Amniotic stem cell (primary cell): Measurements from ENCODE around the gene DHPS.
A peak's percentile ranks its signal among the peaks of the same experiment; 100 is the strongest.

Experiments used
- DNase-seq: peaks from one replicate; lab custom pipeline; 2025; lab: John Stamatoyannopoulos, UW

Gene DHPS

DNA sequence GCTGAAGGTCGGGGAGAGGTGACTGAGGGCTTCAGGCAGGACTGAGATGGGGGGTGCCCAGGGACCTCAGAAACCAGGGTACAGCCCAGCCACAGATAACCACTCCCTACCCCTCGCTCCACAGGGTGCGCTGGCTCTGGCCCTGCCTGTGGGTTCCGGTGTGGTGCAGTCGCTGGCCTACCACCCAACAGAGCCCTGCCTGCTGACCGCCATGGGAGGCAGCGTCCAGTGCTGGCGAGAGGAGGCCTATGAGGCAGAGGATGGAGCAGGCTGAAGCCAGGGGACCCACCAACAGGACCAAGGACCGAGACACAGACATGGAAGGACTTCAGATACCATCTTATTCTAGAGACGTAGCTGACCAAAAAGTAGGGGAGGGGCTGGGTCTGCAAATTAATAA, 6.3 kb downstream of the DHPS start:
- no peak for DNase-seq

DNA sequence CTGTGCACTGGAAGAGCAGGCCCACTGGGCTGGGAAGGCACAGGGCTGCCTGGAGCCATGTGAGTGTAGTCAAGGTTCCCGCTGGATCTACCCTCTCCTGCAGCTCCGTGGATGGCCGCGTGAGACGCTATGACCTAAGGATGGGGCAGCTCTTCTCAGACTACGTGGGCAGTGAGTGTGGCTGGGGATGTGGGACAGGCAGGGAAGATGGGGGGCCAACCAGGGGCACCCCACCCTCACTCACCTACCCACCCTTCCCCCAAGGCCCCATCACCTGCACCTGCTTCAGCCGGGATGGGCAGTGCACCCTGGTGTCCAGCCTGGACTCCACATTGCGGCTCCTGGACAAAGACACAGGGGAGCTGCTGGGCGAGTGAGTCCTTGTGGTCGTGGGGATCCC, 8.9 kb downstream of the DHPS start:
- no peak for DNase-seq

DNA sequence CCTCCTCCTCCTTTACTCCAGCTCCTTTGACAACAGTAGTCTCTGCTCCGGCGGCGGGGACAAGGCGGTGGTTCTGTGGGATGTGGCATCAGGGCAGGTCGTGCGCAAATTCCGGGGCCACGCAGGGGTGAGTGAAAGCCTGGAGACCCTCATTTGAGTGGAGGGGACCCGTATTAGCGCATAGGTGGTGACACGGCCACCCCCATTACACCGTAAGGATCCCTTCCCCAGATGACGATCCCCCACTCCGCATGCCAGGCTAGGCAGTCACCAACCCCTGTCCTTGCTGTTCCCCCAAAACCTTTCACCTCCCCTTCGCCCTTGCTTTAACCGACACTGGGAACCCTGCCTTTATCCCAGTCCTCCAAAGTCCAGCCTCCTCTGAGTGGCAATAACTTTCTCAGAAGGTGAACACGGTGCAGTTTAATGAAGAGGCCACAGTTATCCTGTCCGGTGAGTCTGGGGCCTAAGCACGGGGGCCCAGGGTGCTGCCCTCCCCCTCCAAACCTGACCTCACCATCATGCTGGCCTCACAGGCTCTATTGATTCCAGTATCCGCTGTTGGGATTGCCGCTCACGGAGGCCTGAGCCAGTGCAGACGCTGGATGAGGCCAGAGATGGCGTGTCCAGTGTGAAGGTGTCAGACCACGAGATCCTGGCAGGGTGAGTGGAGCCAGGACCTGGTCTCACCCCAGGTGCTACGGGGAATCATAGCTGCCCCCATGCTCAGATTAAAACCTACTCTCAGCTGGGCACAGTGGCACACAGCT, 11.3 kb downstream of the DHPS start:
- no peak for DNase-seq

DNA sequence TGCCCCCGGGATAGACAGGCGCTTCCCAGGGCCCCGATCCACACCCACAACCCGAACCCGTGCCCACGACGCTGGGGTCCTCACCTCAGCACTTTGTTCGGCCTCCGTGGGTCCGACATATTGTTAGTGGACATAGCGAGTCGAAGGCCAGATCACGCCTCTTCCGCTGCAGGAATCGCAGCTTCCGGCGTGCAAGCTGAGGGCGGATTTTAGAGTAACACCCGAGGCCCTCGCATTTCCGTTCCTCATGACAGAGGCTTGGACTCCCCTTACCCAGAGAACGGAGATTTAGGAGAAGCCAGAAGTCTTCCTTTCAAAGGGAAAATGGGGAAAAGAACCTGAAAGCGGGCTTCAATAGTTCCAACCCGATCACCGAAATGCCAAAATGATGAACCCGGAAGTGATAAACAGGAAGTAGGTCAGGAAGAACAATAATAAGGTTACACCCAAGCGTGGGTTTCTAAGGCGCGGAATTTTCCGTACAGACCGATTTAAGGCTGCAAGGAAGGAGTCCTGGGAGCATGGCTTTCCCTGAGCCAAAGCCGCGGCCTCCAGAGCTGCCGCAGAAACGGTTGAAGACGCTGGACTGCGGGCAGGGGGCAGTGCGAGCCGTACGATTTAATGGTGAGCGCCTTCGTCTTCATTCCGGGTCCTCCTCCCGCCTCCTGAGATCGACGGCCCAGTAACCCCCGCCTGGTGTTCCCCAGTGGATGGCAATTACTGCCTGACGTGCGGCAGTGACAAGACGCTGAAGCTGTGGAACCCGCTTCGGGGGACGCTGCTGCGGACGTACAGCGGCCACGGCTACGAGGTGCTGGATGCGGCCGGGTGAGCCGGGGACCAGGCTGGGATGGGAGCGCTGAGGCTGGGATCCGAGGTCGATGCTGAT, 12.2 kb downstream of the DHPS start:
- peak; percentile 76 for DNase-seq

DNA sequence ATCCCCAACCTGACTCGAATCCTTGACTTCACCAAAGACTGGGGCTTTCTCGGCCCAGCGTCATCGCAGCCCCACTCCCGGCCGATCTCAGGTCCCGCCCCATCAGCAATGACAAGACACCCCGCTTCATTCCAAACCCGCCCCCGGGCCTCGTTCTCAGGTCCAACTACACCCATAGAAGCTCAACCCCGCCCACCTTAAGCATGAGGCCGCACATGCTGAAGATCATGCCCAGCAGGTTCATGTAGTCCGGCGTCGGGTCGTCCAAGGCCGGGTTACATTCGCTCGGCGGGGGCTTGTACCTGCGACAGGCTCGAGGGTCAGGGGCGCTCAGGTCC, 12.8 kb downstream of the DHPS start:
- peak; percentile 40 for DNase-seq

DNA sequence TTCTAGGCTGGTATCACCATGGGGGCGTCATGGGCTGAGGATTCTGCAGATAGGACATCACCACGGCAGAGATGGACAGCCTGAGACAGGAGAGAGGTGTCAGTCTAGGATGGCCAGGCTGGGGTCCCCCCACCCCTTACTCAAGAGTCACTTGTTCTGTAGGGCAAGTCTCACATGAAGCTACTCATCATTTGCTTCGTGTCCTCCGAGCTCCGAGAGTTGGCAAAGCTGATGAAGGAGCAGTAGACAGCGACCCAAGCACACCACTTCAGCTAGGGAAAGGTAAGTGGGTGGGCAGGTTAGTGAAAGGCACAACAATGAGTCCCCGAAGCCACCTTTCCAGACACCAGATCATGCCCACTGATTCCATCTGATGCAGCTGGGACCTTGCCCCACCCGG, 13.3 kb downstream of the DHPS start:
- no peak for DNase-seq

DNA sequence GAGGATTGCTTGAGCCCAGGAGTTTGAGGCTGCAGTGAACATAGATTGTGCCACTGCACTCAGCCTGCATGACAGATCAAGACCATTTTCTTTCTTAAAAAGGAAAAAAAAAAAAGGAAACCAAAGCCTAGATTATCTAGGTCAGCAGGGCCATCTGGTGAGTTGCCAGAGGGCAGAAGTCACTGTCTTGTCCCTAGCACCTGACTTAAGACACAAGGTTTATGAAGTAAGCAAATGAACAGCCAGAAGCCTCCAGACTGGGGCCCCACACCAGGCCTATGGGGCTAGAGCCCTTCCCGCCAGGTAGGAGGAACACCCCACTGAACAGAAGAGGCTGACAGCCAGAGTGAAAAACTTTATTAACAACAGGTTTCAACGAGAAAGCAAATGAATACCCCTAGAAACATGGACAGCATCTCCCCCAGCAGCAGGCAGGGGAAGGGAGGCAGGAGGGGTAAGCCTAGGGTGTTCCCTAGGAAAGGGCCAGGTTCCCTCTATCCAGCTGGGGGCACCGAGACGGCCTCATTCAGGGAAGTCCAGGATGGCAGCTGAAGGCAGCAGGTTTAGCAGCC, 13.9 kb downstream of the DHPS start:
- no peak for DNase-seq

DNA sequence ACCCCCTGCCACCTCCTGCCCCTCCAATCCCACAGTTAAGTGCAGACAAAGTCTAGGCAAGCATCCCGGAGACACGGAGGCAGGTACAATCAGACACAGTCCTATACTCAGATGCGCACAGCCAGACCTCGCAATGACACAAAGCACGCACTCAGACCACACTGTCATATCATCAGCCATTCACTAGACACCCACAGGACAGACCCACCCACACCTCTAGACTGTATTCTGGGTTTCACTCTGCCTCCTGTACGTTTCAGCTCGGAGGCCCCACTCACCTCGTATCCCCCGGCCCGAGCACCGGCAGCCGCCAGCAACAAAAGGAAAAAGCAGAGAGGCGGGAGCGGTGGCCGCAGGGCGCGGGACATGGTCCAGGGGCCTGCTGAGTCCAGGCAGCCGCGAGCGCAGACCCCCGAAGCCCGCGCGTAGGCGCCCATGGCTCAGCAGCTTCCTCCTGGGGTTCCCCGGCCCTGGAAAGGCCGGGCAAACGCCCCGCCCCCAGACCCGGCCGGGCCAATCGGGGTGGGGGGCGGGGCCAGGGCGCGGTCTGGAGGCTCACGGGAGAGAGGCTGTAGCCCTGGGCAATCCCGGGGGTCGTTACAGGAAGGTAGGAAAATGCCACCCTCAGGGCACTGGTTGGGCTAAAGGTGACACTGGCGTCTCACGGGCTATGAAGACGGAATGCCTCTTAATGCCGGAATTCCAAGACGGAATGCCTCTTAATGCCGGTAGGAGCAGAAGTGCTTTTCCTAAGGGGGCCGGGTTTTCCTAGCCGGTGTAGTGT, 15.2 kb downstream of the DHPS start, which contains the start of the genes MAN2B1 and WDR83:
MAN2B1 (minus strand) TSS at position 478 of the 784 bp plus-strand sequence; CDS start at position 437, 41 bp downstream.
WDR83 (plus strand) TSS at position 543 of the 784 bp plus-strand sequence. CDS start 2,984 bp downstream, outside the sequence.
- peak; percentile 68 for DNase-seq

DNA sequence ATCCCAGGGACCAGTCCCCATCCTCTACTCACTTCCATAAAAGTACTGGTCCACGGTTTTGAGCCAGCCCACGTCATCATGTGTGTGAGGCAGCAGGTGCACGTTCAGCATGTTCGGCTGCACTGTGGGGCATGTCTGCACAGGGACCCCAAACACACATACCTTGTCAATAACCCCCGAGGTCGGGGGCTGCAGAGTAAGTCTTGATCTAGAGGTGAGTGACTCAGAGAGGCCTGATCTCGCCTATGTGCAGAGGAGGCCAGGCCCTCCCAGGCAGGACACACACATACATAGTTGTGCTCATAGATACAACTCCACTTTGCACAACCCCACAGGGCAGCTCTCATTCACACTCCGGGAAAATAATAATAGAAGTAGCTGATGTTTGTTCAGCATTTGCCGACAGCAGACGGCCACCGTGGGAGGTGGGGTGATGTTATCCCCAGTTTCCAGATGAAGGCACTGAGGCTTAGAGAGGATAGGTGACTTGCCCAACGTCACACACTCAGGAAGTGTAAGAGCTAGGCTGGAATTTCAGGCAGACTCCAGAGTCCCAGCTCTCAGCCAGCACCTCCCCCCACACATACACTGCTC, 15.9 kb downstream of the DHPS start:
- no peak for DNase-seq

DNA sequence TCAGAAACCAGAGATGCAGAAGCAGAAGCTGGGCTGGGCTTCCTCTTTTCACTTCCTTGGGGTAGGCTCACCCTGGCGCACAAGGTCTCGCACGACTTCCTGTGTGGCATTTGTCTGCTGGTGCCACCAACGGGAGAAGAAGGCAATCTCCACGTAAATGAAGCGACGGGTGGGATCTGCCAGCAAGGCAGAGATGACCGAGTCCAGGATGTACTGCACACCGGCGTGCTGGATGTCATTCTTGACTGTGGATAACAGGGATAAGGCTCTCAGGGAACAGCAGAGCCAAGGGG, 16.5 kb downstream of the DHPS start:
- no peak for DNase-seq

DNA sequence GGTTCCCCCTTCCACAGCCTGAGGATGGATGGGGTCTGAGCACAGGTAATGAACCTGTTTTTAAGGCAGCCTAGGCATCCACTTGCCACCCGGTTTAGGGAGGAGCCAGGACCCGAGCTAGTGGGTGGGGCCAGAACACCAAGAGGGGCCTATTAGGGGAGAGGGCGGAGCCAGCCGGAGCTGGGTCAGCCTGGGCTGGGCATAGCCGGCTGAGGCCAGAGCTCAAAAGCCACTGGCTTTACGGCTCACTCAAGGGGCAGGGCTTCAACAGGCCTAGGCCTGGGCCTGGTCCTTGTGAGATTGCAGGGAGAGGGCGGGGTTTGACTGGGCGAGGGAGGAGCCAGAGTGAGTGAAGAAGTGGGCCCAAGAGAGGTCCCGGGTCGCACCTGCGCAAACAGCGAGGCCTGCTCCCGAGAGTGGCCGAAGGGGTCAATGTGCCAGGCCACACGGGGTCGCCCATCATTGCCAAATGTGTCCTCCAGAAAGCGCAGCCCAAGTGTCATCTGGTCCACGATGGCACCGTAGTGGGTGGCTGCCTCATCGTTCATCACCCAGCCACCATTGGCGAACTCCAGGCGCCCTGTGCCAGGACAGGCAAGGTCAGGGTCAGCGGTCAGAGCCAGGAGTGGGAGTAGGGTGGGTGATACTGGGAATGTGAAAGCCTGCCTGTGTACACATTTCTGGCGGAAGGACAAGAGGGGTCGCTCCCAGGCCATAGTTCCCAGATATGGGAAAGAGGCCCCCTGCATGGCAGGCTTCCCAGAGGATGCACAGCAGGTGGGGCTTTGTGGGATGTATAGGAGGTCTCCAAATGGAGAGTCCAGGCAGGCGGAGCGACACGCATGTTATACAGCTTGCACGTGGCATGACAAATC, 17.0 kb downstream of the DHPS start:
- no peak for DNase-seq

DNA sequence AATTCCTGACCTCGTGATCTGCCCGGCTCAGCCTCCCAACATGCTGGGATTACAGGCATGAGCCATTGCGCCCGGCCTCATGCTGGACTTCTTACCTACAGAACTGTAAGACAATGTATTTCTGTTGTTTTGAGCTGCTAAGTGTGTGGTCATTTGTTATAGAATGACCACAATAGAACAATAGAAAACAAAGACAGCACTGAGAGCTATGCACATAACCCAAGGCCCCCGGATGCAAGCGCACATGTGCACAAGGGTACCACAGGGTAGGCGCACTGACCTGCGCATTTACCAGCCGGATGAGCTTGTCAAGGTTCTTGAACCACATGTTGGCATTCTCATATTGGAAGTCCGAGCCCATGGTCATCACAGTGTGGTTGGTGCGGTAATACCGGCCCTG, 20.7 kb downstream of the DHPS start:
- DNase-seq = no peak

DNA sequence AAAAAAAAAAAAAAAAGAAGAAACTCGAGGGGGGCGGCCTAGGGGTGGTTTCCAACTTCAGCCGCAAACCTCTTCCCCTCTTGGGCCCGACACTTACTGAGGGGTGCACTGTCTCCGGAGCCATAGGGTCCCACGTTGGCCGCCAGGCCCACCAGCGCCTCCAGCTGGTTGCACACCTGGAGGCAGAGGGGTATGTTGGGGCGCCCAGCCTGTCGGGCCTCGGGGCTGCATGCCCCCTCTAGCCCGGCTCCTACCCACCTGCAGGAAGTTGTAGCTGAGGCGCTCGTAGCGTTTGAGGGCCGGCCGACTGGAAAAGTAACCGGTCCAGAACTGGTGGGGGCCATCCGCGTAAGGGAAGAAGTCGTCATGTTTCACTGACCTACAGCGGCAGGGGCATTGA, 23.7 kb downstream of the DHPS start:
- no peak for DNase-seq

DNA sequence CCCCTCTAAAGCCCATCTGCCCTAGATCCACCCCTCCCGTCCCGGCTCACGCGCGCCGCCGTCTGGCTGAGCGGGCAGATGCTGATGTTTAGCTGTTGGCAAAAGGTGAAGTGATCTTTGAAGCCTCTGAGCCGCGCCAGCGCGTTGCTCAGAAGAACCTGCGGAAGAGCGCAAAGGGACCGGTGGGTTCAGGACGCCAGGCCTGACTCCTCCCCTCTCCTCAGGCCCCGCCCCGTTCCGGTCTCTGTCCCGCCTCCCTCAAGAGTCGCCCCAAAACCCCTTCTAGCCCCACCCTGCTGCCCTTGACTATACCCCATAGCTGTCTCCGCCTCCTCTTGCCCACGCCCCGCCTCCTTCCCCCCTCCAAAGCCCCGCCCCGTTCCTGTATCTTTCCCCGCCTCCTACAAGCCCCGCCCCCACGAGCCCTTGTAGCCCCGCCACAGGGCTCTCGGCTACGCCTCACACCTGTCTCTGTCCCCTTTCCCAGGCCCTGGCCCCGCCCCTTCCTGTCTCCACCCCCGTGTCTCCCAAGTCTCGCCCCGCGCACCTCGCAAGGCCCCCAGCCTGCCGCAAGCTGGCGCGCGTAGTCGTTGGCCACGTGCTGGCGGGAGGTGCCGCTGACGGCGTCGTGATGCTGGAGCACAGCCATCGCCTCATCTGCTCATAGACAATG, 24.6 kb downstream of the DHPS start:
- no peak for DNase-seq

DNA sequence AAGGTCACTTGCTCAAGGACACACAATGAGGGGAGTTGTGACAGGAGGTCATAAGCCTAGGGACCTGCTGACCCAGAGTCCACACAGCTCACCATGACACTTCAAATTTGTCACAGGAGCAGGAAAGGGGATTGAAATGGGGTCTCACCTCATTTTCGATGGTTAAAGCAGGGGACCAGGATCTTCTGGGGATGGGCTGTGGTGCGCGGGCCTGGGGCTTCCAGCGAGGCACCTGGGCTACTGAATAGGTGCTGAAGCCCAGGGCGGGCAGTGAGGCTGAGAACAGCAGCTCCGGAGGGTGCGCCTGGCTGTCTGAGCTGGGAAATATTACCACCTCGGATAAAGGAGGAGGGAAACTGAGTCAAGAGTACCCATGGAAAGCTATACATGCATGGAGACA, 26.1 kb downstream of the DHPS start:
- DNase-seq = no peak

DNA sequence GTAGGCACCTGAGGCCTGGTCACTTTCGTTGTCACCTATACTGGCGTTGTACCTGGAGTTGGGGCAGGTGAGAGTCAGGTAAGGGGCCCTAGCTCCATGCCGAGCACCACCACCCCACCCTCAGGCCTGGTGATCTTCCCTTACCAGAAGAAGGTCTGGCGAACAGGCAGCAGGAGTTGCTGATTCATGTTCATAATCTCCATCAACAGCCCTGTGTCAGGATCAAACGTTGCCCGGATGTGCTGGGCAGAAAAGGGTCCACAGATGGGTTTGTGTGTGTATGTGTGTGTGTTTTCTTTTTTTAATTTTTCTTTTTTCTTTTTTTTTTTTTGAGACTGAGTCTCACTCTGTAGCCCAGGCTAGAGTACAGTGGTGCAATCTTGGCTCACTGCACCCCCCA, 29.5 kb downstream of the DHPS start:
- no peak for DNase-seq

DNA sequence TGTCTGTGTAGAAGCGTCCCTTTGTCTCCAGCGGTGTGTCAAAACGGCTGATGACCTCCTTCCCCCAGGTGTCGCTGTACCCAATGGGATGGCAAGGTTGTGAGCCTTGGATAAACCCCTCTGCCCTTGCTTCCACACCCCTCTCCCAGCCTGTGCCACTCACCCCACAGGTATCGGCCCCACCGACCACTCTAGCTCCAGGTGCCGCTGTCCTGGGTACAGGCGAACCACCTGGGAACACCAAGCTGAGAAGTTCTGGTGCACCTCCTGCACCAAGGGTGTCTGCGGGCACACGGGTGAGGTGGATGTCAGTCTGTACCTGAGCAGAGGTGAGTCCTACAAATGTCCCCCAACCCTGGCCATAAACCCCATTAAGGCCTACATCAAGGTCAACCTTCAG, 31.7 kb downstream of the DHPS start:
- no peak for DNase-seq

DNA sequence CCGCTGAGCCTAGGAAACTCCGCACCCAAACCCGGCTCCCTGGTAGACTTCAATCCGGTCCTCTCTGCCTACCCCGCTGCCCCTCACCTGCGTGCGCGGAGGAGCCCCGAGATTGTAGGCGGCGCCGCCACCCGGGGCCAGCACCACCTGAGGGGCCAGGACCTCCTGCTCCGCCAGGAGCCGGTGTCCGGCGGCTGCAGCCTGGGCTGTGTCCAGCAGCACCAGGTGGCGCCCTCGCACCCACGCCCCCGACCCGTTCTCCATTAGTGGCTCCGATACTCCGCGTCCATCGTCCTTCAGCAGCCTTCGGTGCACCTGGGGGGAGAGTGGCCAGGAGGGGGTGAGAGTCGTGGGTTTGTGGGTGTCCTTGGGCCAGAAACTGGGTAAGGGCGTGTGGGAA, 33.6 kb downstream of the DHPS start:
- DNase-seq = no peak

DNA sequence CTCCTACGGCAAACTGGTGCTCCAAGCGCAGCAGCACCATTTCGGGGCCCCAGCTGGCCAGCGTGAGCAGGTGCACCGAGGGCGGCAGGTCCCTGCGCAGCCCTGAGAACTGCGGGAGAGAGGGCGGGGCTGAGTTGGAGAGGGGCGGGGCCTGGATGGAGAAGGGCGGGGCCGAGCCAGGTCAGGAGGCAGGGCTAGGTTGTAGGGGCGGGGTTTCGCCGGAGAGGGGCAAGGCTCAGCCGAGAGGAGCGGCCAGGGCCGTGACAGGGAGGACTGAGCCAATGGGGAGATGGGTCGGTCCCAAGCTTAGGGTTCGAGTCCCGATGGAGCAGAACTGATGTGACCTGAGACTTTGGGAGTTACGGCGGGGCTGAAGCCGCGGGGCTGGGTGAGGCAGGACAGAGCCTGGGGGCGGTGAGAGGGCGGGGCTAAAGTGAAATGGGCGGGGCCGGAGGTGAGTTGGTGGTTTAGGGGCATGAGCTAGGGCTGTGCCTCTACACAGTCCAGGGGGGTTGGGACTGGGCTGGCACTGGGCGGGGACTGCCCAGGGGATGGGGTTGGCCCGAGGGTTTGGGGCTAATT, 34.1 kb downstream of the DHPS start:
- no peak for DNase-seq

DNA sequence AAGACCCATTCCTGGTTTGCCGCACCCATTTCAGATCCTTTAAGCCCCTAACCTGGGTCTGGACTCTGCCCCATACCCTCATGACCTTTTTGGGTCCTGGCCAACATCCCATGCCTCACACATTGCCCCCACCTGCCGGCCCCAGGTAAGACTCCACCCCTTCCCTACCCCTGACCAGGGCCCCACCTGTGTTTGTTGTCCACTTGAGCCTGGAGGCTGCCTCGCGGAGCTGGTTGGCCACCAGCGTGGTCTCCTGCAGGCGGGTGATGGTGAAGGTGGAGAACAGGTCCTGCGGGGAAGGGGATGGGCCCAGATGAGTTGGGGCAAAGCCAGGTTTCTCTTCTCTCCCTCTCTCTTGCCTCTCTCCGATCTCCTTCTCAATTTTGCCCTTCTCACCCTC, 34.6 kb downstream of the DHPS start:
- DNase-seq = no peak
